Subcutaneous adipose tissue (tissue), 4 donors: Measurements from ENCODE around the gene MIB1. TPM values are rescaled to one million over a fixed set of nuclear protein-coding genes. Genes with fewer than 3 reads are reported as not detected.

ENCODE experiments used
- CTCF ChIP-seq: fragments of 450-650 bp; IDR thresholded peaks from one replicate; pipeline ENCODE4 v1.5.1; 2016; ENCODE audit warnings: low read depth, mild to moderate bottlenecking, control low read depth, antibody characterized with exemption, moderate library complexity
- total RNA-seq, 4 donors: library from RNA; depleted of rRNA; stranded (reverse); fragments of >200 nt; gene quantifications; one replicate each; pipeline ENCODE4 v1.1.0, GENCODE V29; 2016

Gene MIB1
- total RNA-seq, 4 donors from 2014 or later: 28.4 to 38.5 (median 34.0) TPM

- no peak for TF ChIP-seq CTCF
These were observed 83.3 kb downstream of the MIB1 start for GRCh38 chr18:21823848-21824247.

- no peak for TF ChIP-seq CTCF
These were observed 85.6 kb downstream of the MIB1 start for GRCh38 chr18:21826196-21826595.

DNA sequence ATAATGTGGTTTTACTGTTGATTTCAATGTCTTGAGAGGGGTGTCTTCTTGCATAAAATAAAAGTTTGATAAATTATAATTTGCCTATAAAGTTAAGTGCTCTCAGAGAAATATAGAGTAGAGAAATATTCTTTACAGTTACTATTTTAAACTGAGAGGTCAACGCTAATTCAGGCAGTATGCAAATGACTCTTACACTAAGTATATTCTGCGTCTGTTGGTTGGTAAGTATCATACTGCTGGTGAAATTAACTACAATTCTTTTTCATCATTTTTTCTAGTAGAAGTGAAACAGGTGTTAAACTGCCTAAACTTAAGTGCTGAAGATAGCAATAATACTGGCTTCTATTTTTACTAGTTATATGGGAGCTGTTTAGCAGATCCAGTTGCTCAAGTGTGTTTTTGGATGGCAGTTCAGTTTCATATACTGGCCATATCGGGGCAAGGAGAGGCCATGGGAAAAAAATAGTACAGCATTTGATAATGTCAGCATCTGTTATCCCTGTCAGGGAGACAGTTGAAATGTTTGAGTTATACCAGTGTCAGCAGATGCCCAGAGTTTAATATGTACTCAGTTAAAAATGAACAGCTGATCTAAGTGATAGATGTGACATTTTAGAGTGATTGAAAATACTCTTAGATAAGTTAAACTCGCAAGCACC, 86.2 kb downstream of the MIB1 start:
- no peak for TF ChIP-seq CTCF

DNA sequence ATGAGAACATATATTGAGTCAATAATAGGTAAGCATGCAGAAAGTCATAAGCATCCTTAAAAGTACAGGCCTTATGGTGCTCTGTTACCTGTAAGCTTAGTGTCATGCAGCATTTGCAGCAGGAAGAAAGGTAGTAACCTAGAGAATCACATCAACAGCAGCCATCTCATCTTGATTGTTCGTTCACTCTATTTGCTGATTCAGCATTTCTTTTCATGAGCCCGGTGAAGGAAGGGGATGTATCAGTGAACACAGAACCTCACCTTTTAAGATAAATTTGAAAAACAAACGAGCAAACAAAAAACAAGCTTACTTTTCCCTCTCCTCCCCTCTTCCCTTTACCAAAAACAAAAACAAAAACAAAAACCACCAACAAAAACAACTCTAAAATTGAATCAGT, 89.9 kb downstream of the MIB1 start:
- no peak for TF ChIP-seq CTCF

DNA sequence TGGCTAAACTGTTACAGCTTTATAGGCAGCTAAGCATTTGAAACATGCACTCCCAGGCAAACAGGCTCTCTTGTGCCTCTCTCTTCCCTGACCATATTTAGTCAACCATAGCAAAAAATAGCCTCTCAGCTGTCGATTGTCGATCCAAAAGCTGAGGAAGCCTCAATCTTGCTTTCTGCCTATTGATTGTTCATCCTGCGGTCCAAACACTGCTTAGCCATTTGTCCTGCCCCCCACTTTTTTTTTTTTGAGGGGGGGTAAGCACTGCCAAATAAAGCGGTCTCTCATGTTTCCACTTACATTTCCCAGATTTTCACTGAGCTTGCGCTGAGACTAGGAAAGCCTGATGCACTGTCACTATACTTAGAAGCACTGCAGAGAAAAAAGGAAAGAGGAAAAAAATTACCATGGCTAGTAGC, 90.8 kb downstream of the MIB1 start:
- no peak for TF ChIP-seq CTCF

DNA sequence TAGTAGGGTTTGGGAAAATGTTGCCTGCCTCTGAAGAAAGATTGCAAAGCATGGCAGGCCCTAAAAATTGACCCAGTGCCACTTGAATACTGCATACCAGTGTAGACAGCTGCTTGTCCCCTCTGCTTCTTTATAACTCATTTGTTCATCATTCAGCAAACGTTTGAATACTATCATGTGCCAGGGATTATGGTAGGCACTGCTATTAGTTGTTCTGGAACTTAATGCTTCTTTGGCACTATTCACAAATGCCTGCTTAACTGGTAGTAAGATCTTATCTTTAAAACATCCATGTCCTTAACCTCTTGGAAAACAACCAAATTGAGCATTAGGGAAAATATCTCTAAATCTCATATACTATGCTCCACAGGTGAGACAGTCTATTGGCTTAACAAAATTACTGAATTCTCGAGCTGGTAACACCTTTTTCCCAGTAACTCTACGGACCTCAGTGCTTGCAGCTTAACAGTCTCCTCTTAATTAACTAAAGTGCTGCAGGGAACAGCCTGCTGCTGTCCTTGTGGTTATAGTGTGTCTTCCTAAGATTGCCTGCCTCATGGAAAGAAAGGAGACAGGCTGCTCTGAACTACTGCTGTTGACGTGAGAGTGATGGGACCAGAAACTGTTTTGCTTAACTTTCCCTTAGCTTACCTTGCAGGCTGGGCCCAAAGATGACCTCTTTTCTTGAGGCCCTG, 93.2 kb downstream of the MIB1 start:
- TF ChIP-seq CTCF: no peak

GRCh38 chr18:21834299-21834660, 93.7 kb downstream of the MIB1 start:
- no peak for TF ChIP-seq CTCF
